22Rv1 (cell line): ENCODE results near the gene LRRC18.

Experiments
- CTCF ChIP-seq: fragments of 450-650 bp; IDR thresholded peaks from 2 replicates; pipeline ENCODE4 v1.5.1; 2017; ENCODE audit warnings: mild to moderate bottlenecking
- ZFX ChIP-seq: fragments of 450-650 bp; IDR thresholded peaks from 2 replicates; pipeline ENCODE4 v1.6.1; 2017; ENCODE audit warnings: antibody characterized with exemption, borderline replicate concordance

GRCh38 chr10:48883701-48884100 is 55.9 kb downstream of the LRRC18 start:
- no peak for TF ChIP-seq CTCF
- TF ChIP-seq ZFX: no peak
